ENCODE results near the gene CERT1. TPM values are rescaled to one million over a fixed set of nuclear protein-coding genes. Genes with fewer than 3 reads are reported as not detected.
"Not testable (repeated sequence)": the region's sequence is repeated elsewhere in the genome, so short reads cannot be mapped to it uniquely, and the experiment has no call there.

CERT1 gene, protein sequence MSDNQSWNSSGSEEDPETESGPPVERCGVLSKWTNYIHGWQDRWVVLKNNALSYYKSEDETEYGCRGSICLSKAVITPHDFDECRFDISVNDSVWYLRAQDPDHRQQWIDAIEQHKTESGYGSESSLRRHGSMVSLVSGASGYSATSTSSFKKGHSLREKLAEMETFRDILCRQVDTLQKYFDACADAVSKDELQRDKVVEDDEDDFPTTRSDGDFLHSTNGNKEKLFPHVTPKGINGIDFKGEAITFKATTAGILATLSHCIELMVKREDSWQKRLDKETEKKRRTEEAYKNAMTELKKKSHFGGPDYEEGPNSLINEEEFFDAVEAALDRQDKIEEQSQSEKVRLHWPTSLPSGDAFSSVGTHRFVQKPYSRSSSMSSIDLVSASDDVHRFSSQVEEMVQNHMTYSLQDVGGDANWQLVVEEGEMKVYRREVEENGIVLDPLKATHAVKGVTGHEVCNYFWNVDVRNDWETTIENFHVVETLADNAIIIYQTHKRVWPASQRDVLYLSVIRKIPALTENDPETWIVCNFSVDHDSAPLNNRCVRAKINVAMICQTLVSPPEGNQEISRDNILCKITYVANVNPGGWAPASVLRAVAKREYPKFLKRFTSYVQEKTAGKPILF
- 36.0 and 36.5 TPM in 2 replicates for total RNA-seq
- 16.7 and 18.0 TPM in 2 replicates for polyA plus RNA-seq
- polyA plus RNA-seq (2012) = 24.2 and 28.2 TPM in 2 replicates
- 21.9 and 40.9 TPM in 2 replicates for polyA minus RNA-seq (ENCODE audit: low replicate concordance)

- H2AFZ ChIP-seq (ENCODE audit: low read length) = peak within 1 kb of the TSS; percentile 94
- H3K27me3 ChIP-seq (ENCODE audit: control insufficient read depth, insufficient read depth, low read length) = no peaks in the 10 kb centered on the region
- no peaks in the 10 kb centered on the region for H3K9me3 ChIP-seq (ENCODE audit: control insufficient read depth, insufficient read depth, low read depth, low read length)
- peak; percentile 98 for DNase-seq (ENCODE audit: low read depth in 2 of 2)
- no peaks in the 10 kb centered on the region for H4K20me1 ChIP-seq (ENCODE audit: control insufficient read depth, extremely low read depth, insufficient read depth, low read length)
- peak within 1 kb of the TSS; percentile 83 for H3K4me2 ChIP-seq (ENCODE audit: extremely low read depth, insufficient read depth, low read length)
- peak within 1 kb of the TSS; percentile 88 for H3K9ac ChIP-seq (ENCODE audit: insufficient read depth, low read length)
- peak within 1 kb of the TSS; percentile 82 to 92 (median 85) for H3K4me3 ChIP-seq (replicated peaks in 1 of 4; ENCODE audit: control extremely low read depth in 1 of 4, insufficient read depth in 1 of 4, low read depth in 3 of 4, low read length in 4 of 4)
- no peaks in the 10 kb centered on the region for H3K4me1 ChIP-seq (ENCODE audit: control insufficient read depth, extremely low read depth, insufficient read depth, low read length)
- peak within 1 kb of the TSS; percentile 87 for H3K27ac ChIP-seq (ENCODE audit: insufficient read depth, low read length)
- H3K79me2 ChIP-seq (ENCODE audit: control insufficient read depth, insufficient read depth, low read length) = peaks cover 87% of the 10 kb centered on the region
- TF ChIP-seq, protein P1, sequence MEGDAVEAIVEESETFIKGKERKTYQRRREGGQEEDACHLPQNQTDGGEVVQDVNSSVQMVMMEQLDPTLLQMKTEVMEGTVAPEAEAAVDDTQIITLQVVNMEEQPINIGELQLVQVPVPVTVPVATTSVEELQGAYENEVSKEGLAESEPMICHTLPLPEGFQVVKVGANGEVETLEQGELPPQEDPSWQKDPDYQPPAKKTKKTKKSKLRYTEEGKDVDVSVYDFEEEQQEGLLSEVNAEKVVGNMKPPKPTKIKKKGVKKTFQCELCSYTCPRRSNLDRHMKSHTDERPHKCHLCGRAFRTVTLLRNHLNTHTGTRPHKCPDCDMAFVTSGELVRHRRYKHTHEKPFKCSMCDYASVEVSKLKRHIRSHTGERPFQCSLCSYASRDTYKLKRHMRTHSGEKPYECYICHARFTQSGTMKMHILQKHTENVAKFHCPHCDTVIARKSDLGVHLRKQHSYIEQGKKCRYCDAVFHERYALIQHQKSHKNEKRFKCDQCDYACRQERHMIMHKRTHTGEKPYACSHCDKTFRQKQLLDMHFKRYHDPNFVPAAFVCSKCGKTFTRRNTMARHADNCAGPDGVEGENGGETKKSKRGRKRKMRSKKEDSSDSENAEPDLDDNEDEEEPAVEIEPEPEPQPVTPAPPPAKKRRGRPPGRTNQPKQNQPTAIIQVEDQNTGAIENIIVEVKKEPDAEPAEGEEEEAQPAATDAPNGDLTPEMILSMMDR (conservative IDR thresholded peaks at IDR 0.05 in 1 of 2, IDR thresholded peaks at IDR 0.05 in 1 of 2; ENCODE audit: low read depth in 1 of 2, low read length in 2 of 2) = no peak
- TF ChIP-seq EZH2 (IDR thresholded peaks at IDR 0.05; ENCODE audit: low read length, missing control alignments) = no peak
- no peaks in the 10 kb centered on the region for H3K36me3 ChIP-seq (ENCODE audit: control insufficient read depth, insufficient read depth, low read length)
Measured at GRCh38 chr5:75511435-75512382, at the start of gene CERT1, which contains the start of gene POLK. Gene CERT1 (minus strand): TSS chr5:75511629. CDS start chr5:75511207, 422 bp downstream. Gene POLK (plus strand): TSS chr5:75511891.

DNA sequence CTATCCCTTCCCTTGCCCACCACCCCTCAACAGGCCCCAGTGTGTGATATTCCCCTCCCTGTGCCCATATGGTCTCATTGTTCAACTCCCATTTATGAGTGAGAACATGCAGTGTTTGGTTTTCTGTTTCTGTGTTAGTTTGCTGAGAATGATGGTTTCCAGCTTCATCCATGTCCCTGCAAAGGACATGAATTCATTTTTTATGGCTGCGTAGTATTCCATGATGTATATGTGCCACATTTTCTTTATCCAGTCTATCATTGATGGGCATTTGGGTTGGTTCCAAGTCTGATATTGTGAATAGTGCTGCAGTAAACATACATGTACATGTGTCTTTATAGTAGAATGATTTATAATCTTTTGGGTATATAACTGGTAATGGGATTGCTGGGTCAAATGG is 49.2 kb upstream of the CERT1 start:
- not testable (repeated sequence) for H3K9ac ChIP-seq (ENCODE audit: insufficient read depth, low read length); H3K36me3 ChIP-seq (ENCODE audit: control insufficient read depth, insufficient read depth, low read length); H2AFZ ChIP-seq (ENCODE audit: low read length); H3K4me2 ChIP-seq (ENCODE audit: extremely low read depth, insufficient read depth, low read length); DNase-seq (ENCODE audit: low read depth in 2 of 2); H3K27ac ChIP-seq (ENCODE audit: insufficient read depth, low read length); H3K4me1 ChIP-seq (ENCODE audit: control insufficient read depth, extremely low read depth, insufficient read depth, low read length); H3K79me2 ChIP-seq (ENCODE audit: control insufficient read depth, insufficient read depth, low read length); H4K20me1 ChIP-seq (ENCODE audit: control insufficient read depth, extremely low read depth, insufficient read depth, low read length); H3K4me3 ChIP-seq (replicated peaks in 1 of 4; ENCODE audit: control extremely low read depth in 1 of 4, insufficient read depth in 1 of 4, low read depth in 3 of 4, low read length in 4 of 4); H3K9me3 ChIP-seq (ENCODE audit: control insufficient read depth, insufficient read depth, low read depth, low read length); H3K27me3 ChIP-seq (ENCODE audit: control insufficient read depth, insufficient read depth, low read length)

GRCh38 chr5:75558981-75559632 is 47.7 kb upstream of the CERT1 start:
- H3K27ac ChIP-seq (ENCODE audit: insufficient read depth, low read length) = no peak overlapping the region
- peak in 1 of 2 donors; percentile 6 for DNase-seq (ENCODE audit: low read depth in 2 of 2)

More at GRCh38 chr5:75558981-75559632, 47.7 kb upstream of the CERT1 start:
- no peak overlapping the region for H3K4me3 ChIP-seq (replicated peaks in 1 of 4; ENCODE audit: control extremely low read depth in 1 of 4, insufficient read depth in 1 of 4, low read depth in 3 of 4, low read length in 4 of 4)
- TF ChIP-seq, protein P1 (conservative IDR thresholded peaks at IDR 0.05 in 1 of 2, IDR thresholded peaks at IDR 0.05 in 1 of 2; ENCODE audit: low read depth in 1 of 2, low read length in 2 of 2) = no peak
- no peak for TF ChIP-seq EZH2 (IDR thresholded peaks at IDR 0.05; ENCODE audit: low read length, missing control alignments)
- no peak overlapping the region for H3K4me2 ChIP-seq (ENCODE audit: extremely low read depth, insufficient read depth, low read length)
- H3K9me3 ChIP-seq (ENCODE audit: control insufficient read depth, insufficient read depth, low read depth, low read length) = no peaks in the 10 kb centered on the region
- no peaks in the 10 kb centered on the region for H4K20me1 ChIP-seq (ENCODE audit: control insufficient read depth, extremely low read depth, insufficient read depth, low read length)
- H3K27me3 ChIP-seq (ENCODE audit: control insufficient read depth, insufficient read depth, low read length) = no peaks in the 10 kb centered on the region
- H3K36me3 ChIP-seq (ENCODE audit: control insufficient read depth, insufficient read depth, low read length) = no peaks in the 10 kb centered on the region
- H2AFZ ChIP-seq (ENCODE audit: low read length) = no peak overlapping the region
- peaks cover 3% of the 10 kb centered on the region for H3K79me2 ChIP-seq (ENCODE audit: control insufficient read depth, insufficient read depth, low read length)
- H3K4me1 ChIP-seq (ENCODE audit: control insufficient read depth, extremely low read depth, insufficient read depth, low read length) = no peaks in the 10 kb centered on the region
- no peak overlapping the region for H3K9ac ChIP-seq (ENCODE audit: insufficient read depth, low read length)

Measured in fibroblast of lung (primary cell).